Endothelial cell of umbilical vein (primary cell): ENCODE measurements around the gene KDM5B. TPM values are rescaled to one million over a fixed set of nuclear protein-coding genes. Genes with fewer than 3 reads are reported as not detected.

Experiments
- BruUV-seq: library from RNA; stranded (reverse); fragments of 400-500 nt; replicated peaks from 2 replicates; lab custom pipeline; 2021; lab: Mats Ljungman, UMichigan
- CTCF ChIA-PET: fragments of 300-600, 350-600 bp; sonication (Branson Sonifier 250); formaldehyde crosslinking; loops from one replicate; lab custom pipeline; 2021; ENCODE audit warnings: antibody characterized with exemption, inconsistent platforms; lab: Charles Lee
- POLR2A ChIA-PET: fragments of 300-600, 350-600 bp; sonication (Branson Sonifier 250); formaldehyde crosslinking; loops from one replicate; lab custom pipeline; 2021; ENCODE audit warnings: antibody characterized with exemption, inconsistent platforms; lab: Charles Lee
- DNase-seq: peaks from one replicate; pipeline ENCODE4 v3.0.0-alpha.2; 2011; ENCODE audit warnings: low read depth, low spot score
- FAIRE-seq: peaks from 2 replicates; lab custom pipeline; 2011; peaks lifted over from hg19 to GRCh38; lab: Jason Lieb, UNC
- H2AFZ ChIP-seq: 2 replicates; pipeline ENCODE4 v1.6.0; 2012; ENCODE audit warnings: low read depth, low read length, control low read depth, inconsistent platforms
- H3K27ac ChIP-seq: 2 replicates; pipeline ENCODE4 v1.5.1; 2011; ENCODE audit warnings: low read depth, mild to moderate bottlenecking, control low read depth, low read length, moderate library complexity; ENCODE audit not compliant: insufficient read depth
- H3K27me3 ChIP-seq, 2 experiments: 2 replicates each; pipeline versions ENCODE4 v1.6.0 to v1.6.1; 2011; ENCODE audit warnings: low read length in 2 of 2, mixed read lengths in 1 of 2; ENCODE audit not compliant: control insufficient read depth in 2 of 2, insufficient read depth in 2 of 2
- H3K36me3 ChIP-seq, 2 experiments: 2 replicates in 1 of 2; 3 replicates in 1 of 2; pipeline ENCODE4 v1.5.1; 2011; ENCODE audit warnings: low read length in 2 of 2, mild to moderate bottlenecking in 1 of 2, moderate library complexity in 1 of 2; ENCODE audit not compliant: control insufficient read depth in 2 of 2, insufficient read depth in 2 of 2; ENCODE audit errors: extremely low read depth in 1 of 2
- H3K4me1 ChIP-seq: 3 replicates; pipeline ENCODE4 v1.5.1; 2011; ENCODE audit warnings: mild to moderate bottlenecking, low read length; ENCODE audit not compliant: control insufficient read depth, insufficient read depth; ENCODE audit errors: extremely low read depth
- H3K4me2 ChIP-seq: 2 replicates; pipeline ENCODE4 v1.6.1; 2011; ENCODE audit warnings: low read length, control low read depth, mixed read lengths; ENCODE audit not compliant: insufficient read depth
- H3K4me3 ChIP-seq, 3 experiments: fragments of 200-600 bp in 1 of 3; sonication (generic), shearing (Covaris generic) in 1 of 3; replicated peaks in 1 of 3; 2 replicates each; pipeline ENCODE4 v1.5.1; 2011 to 2016; ENCODE audit warnings: control low read depth in 3 of 3, low read length in 3 of 3, mild to moderate bottlenecking in 2 of 3, inconsistent platforms in 1 of 3, low read depth in 1 of 3, moderate library complexity in 1 of 3; ENCODE audit not compliant: insufficient read depth in 1 of 3
- H3K79me2 ChIP-seq: 2 replicates; pipeline ENCODE4 v1.6.0; 2012; ENCODE audit warnings: low read length, inconsistent platforms; ENCODE audit not compliant: control insufficient read depth, insufficient read depth
- H3K9ac ChIP-seq: replicated peaks from 2 replicates; pipeline ENCODE3; 2011; ENCODE audit warnings: low read length, control low read depth; ENCODE audit not compliant: insufficient read depth; ENCODE audit errors: extremely low read depth
- H3K9me1 ChIP-seq: replicated peaks from 3 replicates; pipeline ENCODE4 v1.6.0; 2011; ENCODE audit warnings: mild to moderate bottlenecking, low read length; ENCODE audit not compliant: control insufficient read depth, insufficient read depth; ENCODE audit errors: extremely low read depth
- H3K9me3 ChIP-seq: replicated peaks from 2 replicates; pipeline ENCODE4 v1.5.1; 2012; ENCODE audit warnings: low read length, inconsistent platforms; ENCODE audit not compliant: control insufficient read depth, insufficient read depth
- H4K20me1 ChIP-seq: replicated peaks from 2 replicates; pipeline ENCODE3; 2011; ENCODE audit warnings: mild to moderate bottlenecking, low read length; ENCODE audit not compliant: control insufficient read depth, insufficient read depth; ENCODE audit errors: extremely low read depth
- EZH2 ChIP-seq: IDR thresholded peaks from 2 replicates; pipeline ENCODE4 v1.6.1; 2012; ENCODE audit warnings: borderline replicate concordance, low read depth, mild to moderate bottlenecking, moderate library complexity, low read length, inconsistent platforms; ENCODE audit not compliant: severe bottlenecking
- FOS ChIP-seq: IDR thresholded peaks from 2 replicates; pipeline ENCODE4 v1.6.1; 2011; ENCODE audit warnings: mild to moderate bottlenecking, low read length, moderate library complexity, borderline replicate concordance; ENCODE audit not compliant: insufficient read depth
- GATA2 ChIP-seq: IDR thresholded peaks from 2 replicates; pipeline ENCODE4 v1.7.0; 2011; ENCODE audit warnings: low read depth, mild to moderate bottlenecking, moderate library complexity, mixed read lengths, low read length; ENCODE audit not compliant: insufficient read length, insufficient read depth
- JUN ChIP-seq: IDR thresholded peaks from 2 replicates; pipeline ENCODE4 v1.6.1; 2011; ENCODE audit warnings: borderline replicate concordance, low read depth; ENCODE audit not compliant: insufficient read length, insufficient read depth
- MYC ChIP-seq: IDR thresholded peaks from one replicate; pipeline ENCODE4 v1.6.1; 2011; ENCODE audit warnings: mild to moderate bottlenecking, low read depth, low read length
- POLR2A ChIP-seq: IDR thresholded peaks from 2 replicates; pipeline ENCODE4 v1.6.1; 2012; ENCODE audit warnings: low read depth, mild to moderate bottlenecking, control low read depth, low read length
- POLR2AphosphoS5 ChIP-seq: IDR thresholded peaks from 2 replicates; pipeline ENCODE4 v1.6.1; 2012; ENCODE audit warnings: low read depth, mild to moderate bottlenecking, control low read depth, low read length, moderate library complexity; ENCODE audit not compliant: insufficient read depth
- dilution Hi-C: fragments of 300-500 bp; cut with MboI; formaldehyde crosslinking; loops from one replicate; pipeline ENCODE4 v1.15.0; 2019; ENCODE audit warnings: low sequenced_read_pairs; ENCODE audit not compliant: extremely low pct_ligation_motif_present
- intact Hi-C: fragments of 100-400 bp; cut with micrococcal nuclease; formaldehyde crosslinking; loops from one replicate; pipeline ENCODE4 v1.10.0; 2022
- polyA plus RNA-seq, 4 experiments: library from polyadenylated mRNA; depleted of rRNA in 3 of 4; stranded (reverse) in 3 of 4; unstranded in 1 of 4; fragments of >200 nt; gene quantifications; 2 replicates each; pipeline versions ENCODE4 v1.2.1 to v1.2.3, GENCODE V29; 2011 to 2012; ENCODE audit warnings: missing spikeins in 1 of 4
- total RNA-seq: library from RNA; stranded (reverse); gene quantifications from 2 replicates; pipeline ENCODE4 v1.2.3, GENCODE V29; 2021
- TF ChIP-seq, protein P1 (sequence below): IDR thresholded peaks from 2 replicates; pipeline ENCODE4 v1.6.1; 2011; ENCODE audit not compliant: insufficient read depth, insufficient read length
- TF ChIP-seq, protein P2 (sequence below), 2 donors: IDR thresholded peaks; 1 replicate in 1 of 2; 2 replicates in 1 of 2; pipeline ENCODE4 v1.5.1; 2011; ENCODE audit warnings: low read length in 2 of 2, mild to moderate bottlenecking in 2 of 2, moderate library complexity in 2 of 2, control low read depth in 1 of 2, inconsistent platforms in 1 of 2, low read depth in 1 of 2; ENCODE audit not compliant: insufficient read depth in 1 of 2; ENCODE audit errors: extremely low read depth in 1 of 2

The KDM5B gene
- total and polyA plus RNA-seq, 2 donors (not counting 3 experiments of a cell fraction or from before 2014, with no cell fraction given): 25.2 to 65.5 TPM

DNA sequence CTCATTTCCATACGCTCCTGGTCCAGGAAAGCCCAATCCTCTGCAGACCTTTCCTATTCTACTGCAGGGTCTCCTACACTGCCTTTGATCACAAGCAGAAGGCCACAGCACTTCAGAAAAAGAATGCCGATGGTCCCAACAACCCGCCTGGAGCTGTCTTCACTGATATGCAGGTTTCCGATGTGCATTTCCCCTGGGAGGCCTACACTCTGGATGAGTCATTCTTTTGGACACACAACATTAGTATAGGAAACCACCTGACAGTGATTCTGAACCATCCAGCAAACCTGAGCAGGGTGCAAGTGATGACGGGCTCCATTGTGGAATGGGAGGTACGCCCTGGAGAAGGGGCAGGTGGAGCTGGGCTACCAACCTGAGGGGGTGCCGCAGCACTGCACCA, 17.5 kb upstream of the KDM5B start:
- H3K9me1 ChIP-seq: no peaks in the 10 kb centered on the region
- no TSS peak for BruUV-seq
- H3K36me3 ChIP-seq: no peaks in the 10 kb centered on the region
- no peaks in the 10 kb centered on the region for H3K4me1 ChIP-seq
- no peaks in the 10 kb centered on the region for H3K79me2 ChIP-seq
- no peak for FAIRE-seq
- TF ChIP-seq, protein P1, sequence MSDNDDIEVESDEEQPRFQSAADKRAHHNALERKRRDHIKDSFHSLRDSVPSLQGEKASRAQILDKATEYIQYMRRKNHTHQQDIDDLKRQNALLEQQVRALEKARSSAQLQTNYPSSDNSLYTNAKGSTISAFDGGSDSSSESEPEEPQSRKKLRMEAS: no peak
- TF ChIP-seq GATA2 (no peak), MYC (no peak), JUN (no peak), EZH2 (no peak), POLR2AphosphoS5 (no peak), POLR2A (no peak), FOS (no peak)
- TF ChIP-seq, protein P2, sequence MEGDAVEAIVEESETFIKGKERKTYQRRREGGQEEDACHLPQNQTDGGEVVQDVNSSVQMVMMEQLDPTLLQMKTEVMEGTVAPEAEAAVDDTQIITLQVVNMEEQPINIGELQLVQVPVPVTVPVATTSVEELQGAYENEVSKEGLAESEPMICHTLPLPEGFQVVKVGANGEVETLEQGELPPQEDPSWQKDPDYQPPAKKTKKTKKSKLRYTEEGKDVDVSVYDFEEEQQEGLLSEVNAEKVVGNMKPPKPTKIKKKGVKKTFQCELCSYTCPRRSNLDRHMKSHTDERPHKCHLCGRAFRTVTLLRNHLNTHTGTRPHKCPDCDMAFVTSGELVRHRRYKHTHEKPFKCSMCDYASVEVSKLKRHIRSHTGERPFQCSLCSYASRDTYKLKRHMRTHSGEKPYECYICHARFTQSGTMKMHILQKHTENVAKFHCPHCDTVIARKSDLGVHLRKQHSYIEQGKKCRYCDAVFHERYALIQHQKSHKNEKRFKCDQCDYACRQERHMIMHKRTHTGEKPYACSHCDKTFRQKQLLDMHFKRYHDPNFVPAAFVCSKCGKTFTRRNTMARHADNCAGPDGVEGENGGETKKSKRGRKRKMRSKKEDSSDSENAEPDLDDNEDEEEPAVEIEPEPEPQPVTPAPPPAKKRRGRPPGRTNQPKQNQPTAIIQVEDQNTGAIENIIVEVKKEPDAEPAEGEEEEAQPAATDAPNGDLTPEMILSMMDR (IDR thresholded peaks at IDR 0.05; ENCODE audit: extremely low read depth in 1 of 2, insufficient read depth in 1 of 2, low read depth in 1 of 2, low read length in 2 of 2): no peak
- no peaks in the 10 kb centered on the region for H4K20me1 ChIP-seq
- no peak overlapping the region for H3K27ac ChIP-seq
- DNase-seq: no peak
- dilution Hi-C loops: no loop called here
- no peaks in the 10 kb centered on the region for H3K9me3 ChIP-seq
- H3K9ac ChIP-seq: no peak overlapping the region
- POLR2A ChIA-PET: no interaction called here
- H3K4me3 ChIP-seq: no peak overlapping the region
- CTCF ChIA-PET: no interaction called here
- H2AFZ ChIP-seq: no peak overlapping the region
- intact Hi-C loops: no loop called here
- H3K4me2 ChIP-seq: no peak overlapping the region
- peaks cover 0 to 15% of the 10 kb centered on the region in 2 experiments for H3K27me3 ChIP-seq
